Measurements from ENCODE around the gene STARD10. TPM values are rescaled to one million over a fixed set of nuclear protein-coding genes. Genes with fewer than 3 reads are reported as not detected.

STARD10 gene
- total and polyA plus RNA-seq, 11 donors: 35.2 to 237 (median 55.2) TPM

GRCh38 chr11:72745925-72746550, 47.8 kb downstream of the STARD10 start:
- intact Hi-C loops (cut with DNase I): no loop called here
- Histone ChIP-seq H3K27ac (no peak overlapping the region), H3K9me3 (no peaks in the 10 kb centered on the region), H3K36me3 (no peaks in the 10 kb centered on the region), H3K4me1 (peaks cover 0 to 52% (median 10%) of the 10 kb centered on the region in 12 donors), H3K27me3 (no peaks in the 10 kb centered on the region), H3K4me3 (no peak overlapping the region)
- TF ChIP-seq CTCF (IDR thresholded peaks at IDR 0.05) (no peak), POLR2A (IDR thresholded peaks at IDR 0.05) (no peak)
- ATAC-seq (no peak), DNase-seq (peak in 1 of 5 donors; percentile 18)
- WGBS, 4 donors: 64 to 89% (median 85%) methylated on average over 5 to 11 of the region's 11 CpGs

GRCh38 chr11:72745511-72745910, 48.3 kb downstream of the STARD10 start:
- H3K27ac ChIP-seq: no peak overlapping the region
- no peaks in the 10 kb centered on the region for H3K9me3 ChIP-seq
- peak in 1 of 5 donors; percentile 16 for DNase-seq
- 82 to 100% (median 86%) methylated on average over 1 to 5 of the region's 5 CpGs for WGBS, 4 donors
- intact Hi-C loops (cut with DNase I): no loop called here
- TF ChIP-seq CTCF (IDR thresholded peaks at IDR 0.05) (no peak), POLR2A (IDR thresholded peaks at IDR 0.05) (no peak)
- no peaks in the 10 kb centered on the region for H3K36me3 ChIP-seq
- H3K4me1 ChIP-seq: peaks cover 0 to 52% (median 12%) of the 10 kb centered on the region in 12 donors
- H3K4me3 ChIP-seq: no peak overlapping the region
- no peak for ATAC-seq
- no peaks in the 10 kb centered on the region for H3K27me3 ChIP-seq

GRCh38 chr11:72744474-72744873, 49.4 kb downstream of the STARD10 start:
- intact Hi-C loops (cut with DNase I): loop anchor here in 2 of 10 donors (5.0 kb wide), 2 partner anchors 38 to 428 kb away; no protein-coding TSS in a partner anchor
- ATAC-seq: no peak

More at GRCh38 chr11:72744474-72744873, 49.4 kb downstream of the STARD10 start:
- Histone ChIP-seq H3K4me3 (no peak overlapping the region), H3K4me1 (peaks cover 0 to 55% (median 17%) of the 10 kb centered on the region in 12 donors), H3K9me3 (no peaks in the 10 kb centered on the region), H3K27ac (no peak overlapping the region), H3K27me3 (no peaks in the 10 kb centered on the region), H3K36me3 (no peaks in the 10 kb centered on the region)
- DNase-seq: peak in 2 of 5 donors; percentile 7 to 11
- TF ChIP-seq CTCF (IDR thresholded peaks at IDR 0.05) (no peak), POLR2A (IDR thresholded peaks at IDR 0.05) (no peak)
- WGBS, 4 donors: 80 to 87% (median 86%) methylated on average over 5 to 6 of the region's 6 CpGs

Measured in heart left ventricle (tissue), 16 donors.